Colonic mucosa (tissue), 4 donors: ENCODE measurements around the gene CYS1. TPM values are rescaled to one million over a fixed set of nuclear protein-coding genes. Genes with fewer than 3 reads are reported as not detected.

Experiments
- DNase-seq: peaks from one replicate; pipeline ENCODE4 v3.0.0-alpha.2; 2020
- H3K27ac ChIP-seq: fragments of 200-600 bp; one replicate; pipeline ENCODE4 v1.8.0; 2021
- H3K27me3 ChIP-seq: fragments of 200-600 bp; one replicate; pipeline ENCODE4 v1.8.0; 2021
- H3K36me3 ChIP-seq: fragments of 200-600 bp; one replicate; pipeline ENCODE4 v1.8.0; 2021
- H3K4me1 ChIP-seq: fragments of 200-600 bp; one replicate; pipeline ENCODE4 v1.8.0; 2021; ENCODE audit warnings: mild to moderate bottlenecking
- H3K4me3 ChIP-seq: fragments of 200-600 bp; one replicate; pipeline ENCODE4 v1.8.0; 2021
- H3K9ac ChIP-seq, 2 donors: one replicate each; pipeline ENCODE4 v1.7.0; 2013; ENCODE audit warnings: control low read depth in 2 of 2, low read depth in 2 of 2, low read length in 2 of 2
- H3K9me3 ChIP-seq: fragments of 200-600 bp; one replicate; pipeline ENCODE4 v1.8.0; 2021
- intact Hi-C: fragments of 100-400 bp; cut with DNase I; formaldehyde crosslinking; loops from one replicate; pipeline ENCODE4 v1.14.1; 2022
- total RNA-seq, 2 donors: library from RNA; stranded (reverse); fragmentation: NEBNext Ultra II Directional in 1 of 2; extraction: Animal tissue kit (Norgen Biotek cat#: 25700) in 1 of 2; gene quantifications; one replicate each; pipeline ENCODE4 v1.2.1, GENCODE V29; 2021
- TF ChIP-seq, protein P1 (sequence below): fragments of 200-600 bp; IDR thresholded peaks from one replicate; pipeline ENCODE4 v1.8.0; 2022; ENCODE audit warnings: antibody characterized with exemption, mild to moderate bottlenecking
- donor health status: healthy.
- donor health status: DM: no; HTN: no; CAD: no.
- donor health status: DM: no; HTN: no; CAD: no.

The CYS1 gene
- total RNA-seq, 2 donors from 2014 or later: 0.52 to 2.5 TPM

- H3K27ac ChIP-seq: no peak overlapping the region
- no peak for DNase-seq
- H3K36me3 ChIP-seq: no peaks in the 10 kb centered on the region
- intact Hi-C loops: no loop called here
- peaks cover 5% of the 10 kb centered on the region for H3K4me1 ChIP-seq
- no peaks in the 10 kb centered on the region for H3K9me3 ChIP-seq
- H3K27me3 ChIP-seq: peaks cover 25% of the 10 kb centered on the region
- H3K9ac ChIP-seq: no peak overlapping the region
- no peak overlapping the region for H3K4me3 ChIP-seq
- TF ChIP-seq, protein P1, sequence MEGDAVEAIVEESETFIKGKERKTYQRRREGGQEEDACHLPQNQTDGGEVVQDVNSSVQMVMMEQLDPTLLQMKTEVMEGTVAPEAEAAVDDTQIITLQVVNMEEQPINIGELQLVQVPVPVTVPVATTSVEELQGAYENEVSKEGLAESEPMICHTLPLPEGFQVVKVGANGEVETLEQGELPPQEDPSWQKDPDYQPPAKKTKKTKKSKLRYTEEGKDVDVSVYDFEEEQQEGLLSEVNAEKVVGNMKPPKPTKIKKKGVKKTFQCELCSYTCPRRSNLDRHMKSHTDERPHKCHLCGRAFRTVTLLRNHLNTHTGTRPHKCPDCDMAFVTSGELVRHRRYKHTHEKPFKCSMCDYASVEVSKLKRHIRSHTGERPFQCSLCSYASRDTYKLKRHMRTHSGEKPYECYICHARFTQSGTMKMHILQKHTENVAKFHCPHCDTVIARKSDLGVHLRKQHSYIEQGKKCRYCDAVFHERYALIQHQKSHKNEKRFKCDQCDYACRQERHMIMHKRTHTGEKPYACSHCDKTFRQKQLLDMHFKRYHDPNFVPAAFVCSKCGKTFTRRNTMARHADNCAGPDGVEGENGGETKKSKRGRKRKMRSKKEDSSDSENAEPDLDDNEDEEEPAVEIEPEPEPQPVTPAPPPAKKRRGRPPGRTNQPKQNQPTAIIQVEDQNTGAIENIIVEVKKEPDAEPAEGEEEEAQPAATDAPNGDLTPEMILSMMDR: no peak
Measured at GRCh38 chr2:10084223-10084865, 4.1 kb upstream of the CYS1 start.

DNA sequence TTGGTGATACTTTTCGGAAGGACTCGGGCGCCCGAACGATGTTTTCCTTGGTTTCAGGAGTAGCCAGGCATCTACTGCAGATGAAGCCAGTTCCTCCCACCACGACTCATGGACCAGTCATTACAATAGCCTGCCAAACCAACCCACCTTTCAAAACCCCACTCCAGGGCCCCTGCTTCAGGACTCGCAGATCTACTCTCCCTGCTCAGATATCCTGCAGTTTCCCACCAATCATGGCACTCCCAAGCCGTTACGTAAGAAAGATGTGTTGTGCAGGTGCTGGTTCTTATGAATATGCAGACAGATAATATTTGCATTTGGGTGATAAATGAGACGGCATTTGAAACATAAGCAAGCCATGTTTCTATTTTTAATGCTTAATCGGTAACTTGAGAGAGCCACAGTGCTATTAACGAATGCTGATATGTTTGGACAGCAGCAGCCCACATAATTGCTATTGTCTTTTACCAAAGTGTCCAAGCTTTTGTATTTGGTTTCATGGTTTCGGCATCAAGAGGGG lies 3.5 kb upstream of the CYS1 start:
- intact Hi-C loops: no loop called here
- H3K4me1 ChIP-seq: peaks cover 5% of the 10 kb centered on the region
- TF ChIP-seq, protein P1: no peak
- no peak for DNase-seq
- no peaks in the 10 kb centered on the region for H3K36me3 ChIP-seq
- H3K27ac ChIP-seq: no peak overlapping the region
- H3K27me3 ChIP-seq: peaks cover 31% of the 10 kb centered on the region
- no peak overlapping the region for H3K4me3 ChIP-seq
- H3K9ac ChIP-seq: no peak overlapping the region
- no peaks in the 10 kb centered on the region for H3K9me3 ChIP-seq

- Histone ChIP-seq H3K4me1 (peaks cover 5% of the 10 kb centered on the region), H3K27me3 (peaks cover 38% of the 10 kb centered on the region), H3K9me3 (no peaks in the 10 kb centered on the region), H3K4me3 (no peak overlapping the region), H3K36me3 (no peaks in the 10 kb centered on the region), H3K9ac (no peak overlapping the region), H3K27ac (no peak overlapping the region)
- no peak for DNase-seq
- intact Hi-C loops: no loop called here
- TF ChIP-seq, protein P1: no peak
Measured at GRCh38 chr2:10083046-10083445, 2.8 kb upstream of the CYS1 start.

- DNase-seq: no peak
- Histone ChIP-seq H3K4me3 (peak overlapping the region; percentile 35), H3K9ac (peak overlapping the region in 1 of 2 donors; percentile 7), H3K27me3 (peaks cover 40% of the 10 kb centered on the region), H3K27ac (no peak overlapping the region), H3K9me3 (no peaks in the 10 kb centered on the region), H3K4me1 (peaks cover 5% of the 10 kb centered on the region), H3K36me3 (no peaks in the 10 kb centered on the region)
- TF ChIP-seq, protein P1: no peak
- intact Hi-C loops: no loop called here
Measured at GRCh38 chr2:10080536-10081304, 509 bp upstream of the CYS1 start.

DNA sequence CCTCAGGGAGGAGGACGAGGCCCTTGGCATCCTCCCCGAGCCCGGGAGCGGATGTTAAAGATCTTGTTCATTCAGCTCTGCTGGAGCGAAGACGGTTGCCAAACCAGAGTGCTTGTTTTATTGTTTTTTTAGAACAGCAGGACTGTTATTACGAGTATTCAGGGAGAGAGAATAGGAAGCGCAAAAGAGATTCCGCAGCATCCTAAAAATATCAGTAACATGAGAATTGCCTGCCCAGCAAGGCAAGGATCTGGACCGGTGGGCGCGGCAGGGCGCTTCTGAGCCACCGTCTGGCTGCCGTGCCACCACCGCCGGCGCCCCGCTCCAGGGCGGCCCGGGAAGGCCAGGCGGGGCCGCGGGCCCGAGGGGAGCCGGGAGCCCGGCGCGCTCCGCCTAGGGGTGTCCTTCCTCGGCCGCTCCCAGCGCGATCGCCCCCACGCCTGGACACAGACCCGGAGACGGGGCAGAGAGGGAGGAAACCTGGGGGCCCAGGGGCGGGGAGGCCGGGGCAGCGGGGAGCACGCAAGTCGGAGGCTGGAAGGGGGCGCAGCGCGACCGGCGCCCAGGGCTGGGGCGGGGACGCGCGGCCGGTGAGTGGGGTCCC lies 843 bp downstream of the CYS1 start:
- peaks cover 40% of the 10 kb centered on the region for H3K27me3 ChIP-seq
- intact Hi-C loops: no loop called here
- peak overlapping the region; percentile 57 for H3K27ac ChIP-seq
- no peak for DNase-seq
- peak overlapping the region; percentile 48 for H3K4me3 ChIP-seq
- H3K4me1 ChIP-seq: peaks cover 5% of the 10 kb centered on the region
- peak overlapping the region; percentile 51 to 52 for H3K9ac ChIP-seq
- no peaks in the 10 kb centered on the region for H3K9me3 ChIP-seq
- no peaks in the 10 kb centered on the region for H3K36me3 ChIP-seq
- TF ChIP-seq, protein P1: no peak
